ENCODE data around the gene MFSD11. TPM values are rescaled to one million over a fixed set of nuclear protein-coding genes. Genes with fewer than 3 reads are reported as not detected.
"Not testable (repeated sequence)": the region's sequence is repeated elsewhere in the genome, so short reads cannot be mapped to it uniquely, and the experiment has no call there.

Gene MFSD11
- total and polyA plus RNA-seq, 2 experiments from 2014 or later = 55.6 to 69.2 TPM

DNA sequence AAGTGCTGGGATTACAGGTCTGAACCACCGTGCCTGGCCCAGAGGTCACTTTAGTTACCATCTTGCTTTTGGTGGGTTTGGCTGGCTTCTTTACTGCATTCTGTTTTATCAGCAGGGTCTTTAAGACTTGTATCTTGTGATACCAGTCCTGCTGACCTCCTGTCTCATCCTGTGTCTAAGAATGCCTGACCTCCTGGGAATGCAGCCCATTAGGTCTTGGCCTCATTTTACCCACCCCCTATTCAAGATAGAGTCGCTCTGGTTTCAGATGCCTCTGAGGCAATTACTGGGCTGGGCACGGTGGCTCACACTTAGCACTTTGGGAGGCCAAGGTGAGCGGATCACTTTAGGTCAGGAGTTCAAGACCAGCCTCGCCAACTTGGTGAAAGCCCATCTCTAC lies 63.8 kb downstream of the MFSD11 start:
- H3K9me3 ChIP-seq (ENCODE audit: low read depth) = no peaks in the 10 kb centered on the region
- H3K27me3 ChIP-seq = no peaks in the 10 kb centered on the region
- H3K36me3 ChIP-seq = no peaks in the 10 kb centered on the region
- no peaks in the 10 kb centered on the region for H3K4me1 ChIP-seq (ENCODE audit: low read depth)
- no peak overlapping the region for H3K27ac ChIP-seq
- H3K4me3 ChIP-seq = no peak overlapping the region
- TF ChIP-seq, protein P1, sequence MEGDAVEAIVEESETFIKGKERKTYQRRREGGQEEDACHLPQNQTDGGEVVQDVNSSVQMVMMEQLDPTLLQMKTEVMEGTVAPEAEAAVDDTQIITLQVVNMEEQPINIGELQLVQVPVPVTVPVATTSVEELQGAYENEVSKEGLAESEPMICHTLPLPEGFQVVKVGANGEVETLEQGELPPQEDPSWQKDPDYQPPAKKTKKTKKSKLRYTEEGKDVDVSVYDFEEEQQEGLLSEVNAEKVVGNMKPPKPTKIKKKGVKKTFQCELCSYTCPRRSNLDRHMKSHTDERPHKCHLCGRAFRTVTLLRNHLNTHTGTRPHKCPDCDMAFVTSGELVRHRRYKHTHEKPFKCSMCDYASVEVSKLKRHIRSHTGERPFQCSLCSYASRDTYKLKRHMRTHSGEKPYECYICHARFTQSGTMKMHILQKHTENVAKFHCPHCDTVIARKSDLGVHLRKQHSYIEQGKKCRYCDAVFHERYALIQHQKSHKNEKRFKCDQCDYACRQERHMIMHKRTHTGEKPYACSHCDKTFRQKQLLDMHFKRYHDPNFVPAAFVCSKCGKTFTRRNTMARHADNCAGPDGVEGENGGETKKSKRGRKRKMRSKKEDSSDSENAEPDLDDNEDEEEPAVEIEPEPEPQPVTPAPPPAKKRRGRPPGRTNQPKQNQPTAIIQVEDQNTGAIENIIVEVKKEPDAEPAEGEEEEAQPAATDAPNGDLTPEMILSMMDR (IDR thresholded peaks at IDR 0.05; ENCODE audit: low read depth, low read length) = no peak
- no peak for DNase-seq (ENCODE audit: low read depth in 1 of 2, low spot score in 1 of 2)

DNA sequence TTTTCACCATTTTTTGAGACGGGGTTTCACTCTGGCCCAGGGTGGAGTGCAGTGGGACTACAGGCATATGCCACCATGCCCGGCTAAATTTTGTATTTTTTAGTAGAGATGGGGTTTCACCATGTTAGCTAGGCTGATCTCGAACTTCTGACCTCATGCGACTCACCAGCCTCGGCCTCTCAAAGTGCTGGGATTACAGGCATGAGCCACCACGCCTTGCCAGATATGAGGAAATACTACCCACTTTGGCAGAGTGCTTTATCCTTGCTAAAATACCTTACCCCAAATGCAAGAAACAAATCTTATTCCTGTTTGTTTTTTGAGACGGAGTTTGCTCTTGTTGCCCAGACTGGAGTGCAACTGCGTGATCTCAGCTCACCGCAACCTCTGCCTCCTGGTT lies 67.4 kb downstream of the MFSD11 start:
- Histone ChIP-seq H3K4me3 (no peak overlapping the region), H3K36me3 (no peaks in the 10 kb centered on the region), H3K27ac (no peak overlapping the region), H3K4me1 (ENCODE audit: low read depth) (no peaks in the 10 kb centered on the region), H3K27me3 (no peaks in the 10 kb centered on the region), H3K9me3 (ENCODE audit: low read depth) (no peaks in the 10 kb centered on the region)
- TF ChIP-seq, protein P1 (IDR thresholded peaks at IDR 0.05; ENCODE audit: low read depth, low read length) = no peak
- peak in 1 of 2 donors; percentile 25 for DNase-seq (ENCODE audit: low read depth in 1 of 2, low spot score in 1 of 2)

DNA sequence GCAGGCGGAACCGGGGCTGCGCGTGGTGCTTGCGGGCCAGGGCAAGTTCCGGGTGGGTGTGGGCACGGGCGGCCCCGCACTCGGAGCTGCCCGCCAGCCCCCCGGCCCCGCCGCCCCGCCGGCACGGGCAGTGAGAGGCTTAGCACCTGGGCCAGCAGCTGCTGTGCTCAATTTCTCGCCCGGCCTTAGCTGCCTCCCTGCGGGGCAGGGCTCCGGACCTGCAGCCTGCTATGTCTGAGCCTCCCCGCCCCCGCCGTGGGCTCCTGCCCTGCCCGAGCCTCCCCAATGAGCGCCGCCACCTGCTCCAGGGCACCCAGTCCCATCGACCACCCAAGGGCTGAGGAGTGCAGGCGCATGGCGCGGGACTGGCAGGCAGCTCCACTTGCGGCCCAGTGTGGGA lies 68.2 kb downstream of the MFSD11 start:
- not testable (repeated sequence) for DNase-seq (ENCODE audit: low read depth in 1 of 2, low spot score in 1 of 2); H3K4me3 ChIP-seq; H3K36me3 ChIP-seq; H3K9me3 ChIP-seq (ENCODE audit: low read depth); H3K27me3 ChIP-seq; H3K27ac ChIP-seq; H3K4me1 ChIP-seq (ENCODE audit: low read depth)

DNA sequence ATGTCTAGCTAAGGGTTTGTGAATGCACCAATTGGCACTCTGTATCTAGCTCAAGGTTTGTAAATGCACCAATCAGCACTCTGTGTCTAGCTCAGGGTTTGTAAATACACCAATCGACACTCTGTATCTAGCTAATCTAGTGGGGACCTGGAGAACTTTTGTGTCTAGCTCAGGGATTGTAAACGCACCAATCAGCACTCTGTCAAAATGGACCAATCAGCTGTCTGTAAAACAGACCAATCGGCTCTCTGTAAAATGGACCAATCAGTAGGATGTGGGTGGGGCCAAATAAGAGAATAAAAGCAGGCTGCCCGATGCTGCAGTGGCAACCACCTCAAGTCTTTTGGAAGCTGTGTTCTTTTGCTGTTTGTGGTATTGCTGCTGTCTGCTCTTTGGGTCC lies 68.8 kb downstream of the MFSD11 start:
- not testable (repeated sequence) for H3K27me3 ChIP-seq; H3K36me3 ChIP-seq; H3K27ac ChIP-seq; H3K4me1 ChIP-seq (ENCODE audit: low read depth); H3K9me3 ChIP-seq (ENCODE audit: low read depth); DNase-seq (ENCODE audit: low read depth in 1 of 2, low spot score in 1 of 2); H3K4me3 ChIP-seq

DNA sequence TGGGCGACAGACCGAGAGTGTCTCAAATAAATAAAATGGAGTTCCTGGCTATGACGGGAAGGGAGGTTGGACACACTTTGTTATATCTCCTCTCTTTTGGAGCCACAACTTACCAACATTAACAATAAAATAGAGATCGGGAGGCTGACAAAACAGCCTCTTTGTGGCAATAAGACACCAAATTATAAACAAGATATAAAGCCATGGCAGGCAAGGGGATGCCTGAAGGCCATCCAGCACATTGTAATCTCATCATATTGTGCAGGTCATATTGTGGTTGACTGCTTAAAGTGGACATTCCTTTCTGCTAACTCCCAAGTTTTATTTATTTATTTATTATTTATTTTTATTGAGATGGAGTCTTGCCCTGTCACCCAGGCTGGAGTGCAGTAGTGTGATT lies 70.4 kb downstream of the MFSD11 start:
- DNase-seq (ENCODE audit: low read depth in 1 of 2, low spot score in 1 of 2) = no peak
- TF ChIP-seq, protein P1 (IDR thresholded peaks at IDR 0.05; ENCODE audit: low read depth, low read length) = no peak
- Histone ChIP-seq H3K4me1 (ENCODE audit: low read depth) (no peaks in the 10 kb centered on the region), H3K27me3 (no peaks in the 10 kb centered on the region), H3K4me3 (no peak overlapping the region), H3K27ac (no peak overlapping the region), H3K36me3 (no peaks in the 10 kb centered on the region), H3K9me3 (ENCODE audit: low read depth) (no peaks in the 10 kb centered on the region)

DNA sequence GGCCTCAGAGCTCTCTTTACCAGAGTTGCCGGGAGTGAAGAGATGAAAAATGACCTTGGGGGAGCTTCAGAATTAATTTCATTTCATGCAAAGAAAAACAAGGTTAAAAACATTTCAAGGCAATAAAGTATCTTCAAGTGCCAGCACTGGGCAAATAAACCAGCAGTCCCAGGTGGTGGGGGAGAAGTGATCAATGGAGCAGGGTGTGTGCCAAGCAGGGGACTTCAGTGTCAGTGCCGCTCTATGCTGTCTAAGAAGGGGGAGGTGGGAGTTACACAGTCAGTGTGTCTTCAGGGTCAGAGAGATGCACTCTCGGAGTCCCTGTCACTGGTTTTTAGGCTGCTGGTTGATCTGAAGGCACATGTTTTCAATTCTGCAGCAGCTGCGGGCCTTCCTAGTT lies 73.0 kb downstream of the MFSD11 start:
- Histone ChIP-seq H3K4me3 (no peak overlapping the region), H3K27ac (no peak overlapping the region), H3K4me1 (ENCODE audit: low read depth) (no peaks in the 10 kb centered on the region), H3K36me3 (no peaks in the 10 kb centered on the region), H3K9me3 (ENCODE audit: low read depth) (no peaks in the 10 kb centered on the region), H3K27me3 (no peaks in the 10 kb centered on the region)
- TF ChIP-seq, protein P1 (IDR thresholded peaks at IDR 0.05; ENCODE audit: low read depth, low read length) = no peak
- DNase-seq (ENCODE audit: low read depth in 1 of 2, low spot score in 1 of 2) = no peak

DNA sequence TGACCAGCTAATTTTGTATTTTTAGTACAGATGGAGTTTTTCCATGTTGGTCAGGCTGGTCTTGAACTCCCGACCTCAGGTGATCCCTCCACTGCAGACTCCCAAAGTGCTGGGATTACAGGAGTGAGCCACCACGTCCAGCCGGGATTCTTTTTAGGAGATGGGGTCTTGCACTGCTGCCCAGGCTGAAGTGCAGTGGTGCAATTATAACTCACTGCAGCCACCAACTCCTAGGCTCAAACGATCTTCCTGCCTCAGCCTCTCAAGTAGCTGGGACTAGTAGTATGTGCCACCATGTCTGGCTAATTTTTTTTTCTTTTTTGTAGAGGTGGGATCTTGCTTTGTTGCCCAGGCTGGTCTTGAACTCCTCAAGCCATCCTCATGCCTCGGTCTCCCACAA lies 73.9 kb downstream of the MFSD11 start:
- TF ChIP-seq, protein P1 (IDR thresholded peaks at IDR 0.05; ENCODE audit: low read depth, low read length) = no peak
- H3K9me3 ChIP-seq (ENCODE audit: low read depth) = no peaks in the 10 kb centered on the region

More for the DNA sequence above, 73.9 kb downstream of the MFSD11 start:
- H3K4me3 ChIP-seq = no peak overlapping the region
- no peaks in the 10 kb centered on the region for H3K27me3 ChIP-seq
- no peak overlapping the region for H3K27ac ChIP-seq
- no peaks in the 10 kb centered on the region for H3K4me1 ChIP-seq (ENCODE audit: low read depth)
- no peak for DNase-seq (ENCODE audit: low read depth in 1 of 2, low spot score in 1 of 2)
- H3K36me3 ChIP-seq = no peaks in the 10 kb centered on the region

Measured in cardiac muscle cell (in vitro differentiated cells and primary cell).